H9 (cell line): Measurements from ENCODE around the gene C11orf21. TPM values are rescaled to one million over a fixed set of nuclear protein-coding genes. Genes with fewer than 3 reads are reported as not detected.

ENCODE experiments used
- DNase-seq: peaks from one replicate; pipeline ENCODE4 v3.0.0-alpha.2; 2017
- H2AFZ ChIP-seq: one replicate; pipeline ENCODE4 v1.6.1; 2013; ENCODE audit warnings: mild to moderate bottlenecking, low read length, control low read depth, moderate library complexity
- H2AK5ac ChIP-seq: 2 replicates; pipeline ENCODE4 v1.6.1; 2013; ENCODE audit warnings: low read length, control low read depth, mixed read lengths; ENCODE audit not compliant: insufficient read length
- H2BK120ac ChIP-seq: one replicate; pipeline ENCODE4 v1.6.1; 2013; ENCODE audit warnings: low read depth, mild to moderate bottlenecking, low read length, control low read depth, inconsistent platforms; ENCODE audit not compliant: poor library complexity, severe bottlenecking
- H2BK12ac ChIP-seq: 2 replicates; pipeline ENCODE4 v1.6.1; 2013; ENCODE audit warnings: low read length, control low read depth, mixed read lengths, low read depth; ENCODE audit not compliant: insufficient read length
- H2BK15ac ChIP-seq: 2 replicates; pipeline ENCODE4 v1.6.1; 2013; ENCODE audit warnings: low read depth, low read length, control low read depth
- H2BK20ac ChIP-seq: one replicate; pipeline ENCODE4 v1.6.1; 2013; ENCODE audit warnings: low read depth, mild to moderate bottlenecking, low read length, control low read depth, inconsistent platforms; ENCODE audit not compliant: poor library complexity, severe bottlenecking
- H2BK5ac ChIP-seq: 2 replicates; pipeline ENCODE4 v1.6.1; 2013; ENCODE audit warnings: low read length, control low read depth, mixed read lengths; ENCODE audit not compliant: insufficient read length
- H3K14ac ChIP-seq: 2 replicates; pipeline ENCODE4 v1.6.1; 2013; ENCODE audit warnings: low read length, control low read depth; ENCODE audit not compliant: insufficient read depth
- H3K18ac ChIP-seq: 2 replicates; pipeline ENCODE4 v1.6.1; 2013; ENCODE audit warnings: low read depth, mild to moderate bottlenecking, mixed read lengths, low read length, control low read depth; ENCODE audit not compliant: insufficient read length
- H3K23ac ChIP-seq: 2 replicates; pipeline ENCODE4 v1.6.1; 2013; ENCODE audit warnings: low read length, control low read depth, mixed read lengths, low read depth; ENCODE audit not compliant: insufficient read length
- H3K23me2 ChIP-seq: 2 replicates; pipeline ENCODE4 v1.6.1; 2013; ENCODE audit warnings: low read depth, mild to moderate bottlenecking, mixed read lengths, low read length, control low read depth; ENCODE audit not compliant: insufficient read length, poor library complexity, severe bottlenecking
- H3K27ac ChIP-seq: 2 replicates; pipeline ENCODE4 v1.5.1; 2013; ENCODE audit warnings: low read length, control low read depth, mixed read lengths, low read depth; ENCODE audit not compliant: insufficient read length
- H3K27me3 ChIP-seq: 2 replicates; pipeline ENCODE4 v1.6.1; 2013; ENCODE audit warnings: low read length, control low read depth, inconsistent platforms; ENCODE audit not compliant: insufficient read depth
- H3K4ac ChIP-seq: 2 replicates; pipeline ENCODE4 v1.6.1; 2013; ENCODE audit warnings: low read depth, mild to moderate bottlenecking, control low read depth, inconsistent platforms, low read length, moderate library complexity
- H3K4me1 ChIP-seq: 2 replicates; pipeline ENCODE4 v1.6.1; 2013; ENCODE audit warnings: low read length, control low read depth, inconsistent platforms; ENCODE audit not compliant: insufficient read depth
- H3K4me2 ChIP-seq: 2 replicates; pipeline ENCODE4 v1.6.1; 2013; ENCODE audit warnings: low read length, control low read depth, mixed read lengths; ENCODE audit not compliant: insufficient read length, insufficient read depth
- H3K56ac ChIP-seq: 2 replicates; pipeline ENCODE4 v1.6.1; 2013; ENCODE audit warnings: low read depth, mild to moderate bottlenecking, mixed read lengths, low read length, control low read depth; ENCODE audit not compliant: insufficient read length
- H3K79me1 ChIP-seq: 2 replicates; pipeline ENCODE4 v1.6.1; 2013; ENCODE audit warnings: low read depth, mild to moderate bottlenecking, moderate library complexity, low read length, control low read depth, inconsistent platforms; ENCODE audit not compliant: insufficient read depth, poor library complexity, severe bottlenecking
- H3K79me2 ChIP-seq: 2 replicates; pipeline ENCODE4 v1.6.1; 2013; ENCODE audit warnings: low read length, control low read depth, inconsistent platforms; ENCODE audit not compliant: insufficient read depth
- H3K9ac ChIP-seq: 2 replicates; pipeline ENCODE4 v1.6.1; 2013; ENCODE audit warnings: low read length, control low read depth, mixed read lengths; ENCODE audit not compliant: insufficient read length; ENCODE audit errors: extremely low read depth
- H3K9me3 ChIP-seq: one replicate; pipeline ENCODE4 v1.6.1; 2013; ENCODE audit warnings: low read depth, low read length, inconsistent platforms; ENCODE audit not compliant: control insufficient read depth
- H3T11ph ChIP-seq: one replicate; pipeline ENCODE4 v1.6.1; 2013; ENCODE audit warnings: mild to moderate bottlenecking, low read length, control low read depth, inconsistent platforms
- H4K20me1 ChIP-seq: one replicate; pipeline ENCODE4 v1.6.1; 2013; ENCODE audit not compliant: control insufficient read depth, insufficient read length, insufficient read depth
- H4K5ac ChIP-seq: 2 replicates; pipeline ENCODE4 v1.6.1; 2013; ENCODE audit warnings: low read depth, mild to moderate bottlenecking, mixed read lengths, low read length, control low read depth; ENCODE audit not compliant: insufficient read length
- H4K8ac ChIP-seq: replicated peaks from 2 replicates; pipeline ENCODE4 v1.6.1; 2013; ENCODE audit warnings: low read length, control low read depth, mixed read lengths, low read depth; ENCODE audit not compliant: insufficient read length
- H4K91ac ChIP-seq: 2 replicates; pipeline ENCODE4 v1.6.1; 2013; ENCODE audit warnings: low read depth, mild to moderate bottlenecking, moderate library complexity, mixed read lengths, low read length, control low read depth; ENCODE audit not compliant: insufficient read length
- H3K27ac Mint-ChIP-seq, 3 experiments: 2 replicates in 2 of 3; 3 replicates in 1 of 3; pipeline ENCODE4 v1.8.0; 2020 to 2021; ENCODE audit warnings: mixed read lengths in 3 of 3, mild to moderate bottlenecking in 1 of 3, moderate library complexity in 1 of 3
- H3K27me3 Mint-ChIP-seq: 2 replicates; pipeline ENCODE4 v1.8.0; 2021; ENCODE audit warnings: low read depth, mild to moderate bottlenecking, moderate library complexity, mixed read lengths
- H3K36me3 Mint-ChIP-seq, 3 experiments: 2 replicates in 2 of 3; 3 replicates in 1 of 3; pipeline ENCODE4 v1.8.0; 2020 to 2021; ENCODE audit warnings: low read depth in 3 of 3, mixed read lengths in 3 of 3; ENCODE audit not compliant: insufficient read depth in 1 of 3
- H3K4me1 Mint-ChIP-seq, 2 experiments: 2 replicates each; pipeline ENCODE4 v1.8.0; 2020; ENCODE audit warnings: mixed read lengths in 2 of 2
- H3K4me3 Mint-ChIP-seq, 2 experiments: 2 replicates in 1 of 2; 3 replicates in 1 of 2; pipeline ENCODE4 v1.8.0; 2020 to 2021; ENCODE audit warnings: mild to moderate bottlenecking in 2 of 2, mixed read lengths in 2 of 2, moderate library complexity in 1 of 2
- H3K9me3 Mint-ChIP-seq, 2 experiments: 2 replicates in 1 of 2; 3 replicates in 1 of 2; pipeline ENCODE4 v1.8.0; 2020; ENCODE audit warnings: mild to moderate bottlenecking in 2 of 2, mixed read lengths in 2 of 2, moderate library complexity in 1 of 2
- CTCF ChIP-seq: fragments of 200-600 bp; sonication (generic); conservative IDR thresholded peaks from 3 replicates; pipeline ENCODE4 v1.8.0; 2021; ENCODE audit warnings: antibody characterized with exemption, mild to moderate bottlenecking
- WGBS: extraction: QIAGEN DNeasy Blood & Tissue Kit; methylation state at CpG from one replicate; pipeline ENCODE4 v1.1.7; 2013; ENCODE audit warnings: missing lambda C conversion rate, low lambda C conversion rate, mixed read lengths; ENCODE audit not compliant: insufficient read length; ENCODE audit errors: extremely low coverage; 5-methylcytosine and 5-hydroxymethylcytosine counted together
- total RNA-seq: library from RNA; stranded (reverse); gene quantifications from 2 replicates; pipeline ENCODE4 v1.2.1, GENCODE V29; 2021

The C11orf21 gene
- total RNA-seq, 1 experiment from 2014 or later: not detected

- Histone ChIP-seq H4K8ac (no peak overlapping the region), H4K5ac (no peak overlapping the region), H3K4me1 (no peaks in the 10 kb centered on the region), H3K23ac (no peak overlapping the region), H2AK5ac (no peak overlapping the region), H2BK20ac (no peak overlapping the region), H4K91ac (no peak overlapping the region), H3K4ac (no peak overlapping the region), H4K20me1 (peaks cover 4% of the 10 kb centered on the region), H3K18ac (no peak overlapping the region), H2AFZ (no peak overlapping the region), H3T11ph (no peak overlapping the region), H3K27me3 (peaks cover 25% of the 10 kb centered on the region; the same call in 1 of the 2 replicates), H3K23me2 (peaks cover 7% of the 10 kb centered on the region), H3K14ac (no peak overlapping the region), H3K79me1 (no peaks in the 10 kb centered on the region), H2BK12ac (no peak overlapping the region), H3K56ac (no peak overlapping the region), H3K9ac (no peak overlapping the region), H3K79me2 (no peaks in the 10 kb centered on the region), H2BK120ac (no peak overlapping the region), H2BK15ac (no peak overlapping the region), H3K27ac (no peak overlapping the region), H3K4me2 (no peak overlapping the region), H3K9me3 (no peaks in the 10 kb centered on the region), H2BK5ac (no peak overlapping the region)
- Mint-ChIP-seq H3K27me3 (peaks cover 79% of the 10 kb centered on the region), H3K4me3 (no peak overlapping the region), H3K27ac (no peak overlapping the region), H3K36me3 (no peaks in the 10 kb centered on the region; a peak in 1 of 7 replicates), H3K9me3 (peaks cover 0 to 3% of the 10 kb centered on the region in 2 experiments; a peak in 4 of 5 replicates), H3K4me1 (peaks cover 4 to 13% of the 10 kb centered on the region in 2 experiments)
- no CpG with 5 or more reads among the region's 26 CpGs for WGBS
- no peak for DNase-seq
- TF ChIP-seq CTCF: no peak
These were observed 35.0 kb downstream of the C11orf21 start for GRCh38 chr11:2266586-2267305.
